HG03565 (cell line): Measurements from ENCODE around the gene CEL.
"Not testable (repeated sequence)": the region's sequence is repeated elsewhere in the genome, so short reads cannot be mapped to it uniquely, and the experiment has no call there.

Experiments used
- ATAC-seq: cut with Tn5 transposase; IDR thresholded peaks from one replicate; pipeline ENCODE4 v1.9.1; 2021; ENCODE audit warnings: mild to moderate bottlenecking, moderate library complexity; ENCODE audit not compliant: unreplicated experiment

The CEL gene

GRCh38 chr9:133081957-133082644 is 20.3 kb downstream of the CEL start:
- not testable (repeated sequence) for ATAC-seq

- ATAC-seq = not testable (repeated sequence)
Measured at GRCh38 chr9:133083688-133084087, 21.9 kb downstream of the CEL start.

- not testable (repeated sequence) for ATAC-seq
Measured at GRCh38 chr9:133086212-133086860, 24.6 kb downstream of the CEL start.

GRCh38 chr9:133086894-133087293 is 25.1 kb downstream of the CEL start:
- no peak for ATAC-seq

GRCh38 chr9:133087429-133088145 is 25.8 kb downstream of the CEL start:
- no peak for ATAC-seq

GRCh38 chr9:133088146-133088750 is 26.5 kb downstream of the CEL start:
- no peak for ATAC-seq

GRCh38 chr9:133088756-133089155 is 27.0 kb downstream of the CEL start:
- no peak for ATAC-seq

GRCh38 chr9:133089271-133089671 is 27.5 kb downstream of the CEL start:
- no peak for ATAC-seq

GRCh38 chr9:133090187-133090586 is 28.4 kb downstream of the CEL start:
- ATAC-seq = no peak

GRCh38 chr9:133090752-133091385 is 29.1 kb downstream of the CEL start:
- ATAC-seq = no peak

GRCh38 chr9:133094351-133094750 is 32.6 kb downstream of the CEL start:
- ATAC-seq = not testable (repeated sequence)

GRCh38 chr9:133094842-133095393 is 33.1 kb downstream of the CEL start:
- ATAC-seq = no peak

GRCh38 chr9:133098104-133098754 is 36.4 kb downstream of the CEL start:
- no peak for ATAC-seq

- no peak for ATAC-seq
Measured at GRCh38 chr9:133098871-133099270, 37.1 kb downstream of the CEL start.

GRCh38 chr9:133099726-133100505 is 38.1 kb downstream of the CEL start:
- no peak for ATAC-seq

GRCh38 chr9:133100506-133101355 is 39.0 kb downstream of the CEL start:
- no peak for ATAC-seq

- ATAC-seq = no peak
Measured at GRCh38 chr9:133101356-133102189, 39.8 kb downstream of the CEL start.
